CD4-positive, alpha-beta T cell treated with Interleukin-4 for 4 hours (primary cell): ENCODE measurements around the gene KAZN.
"Not testable (repeated sequence)": the region's sequence is repeated elsewhere in the genome, so short reads cannot be mapped to it uniquely, and the experiment has no call there.

Source experiments
- DNase-seq: peaks from one replicate; pipeline ENCODE4 v3.0.0-alpha.2; 2020

KAZN gene

GRCh38 chr1:14598498-14599182 is at the start of gene KAZN:
Gene KAZN, plus strand, starts transcription at chr1:14598685.
- no peak for DNase-seq

GRCh38 chr1:14549897-14550620 is 48.4 kb upstream of the KAZN start:
- no peak for DNase-seq

GRCh38 chr1:14551386-14551785 is 47.1 kb upstream of the KAZN start:
- DNase-seq, result no peak

- DNase-seq, result no peak
Measured at GRCh38 chr1:14552246-14552965, 46.1 kb upstream of the KAZN start.

- no peak for DNase-seq
Measured at GRCh38 chr1:14553711-14554110, 44.8 kb upstream of the KAZN start.

- no peak for DNase-seq
Measured at GRCh38 chr1:14555091-14555490, 43.4 kb upstream of the KAZN start.

GRCh38 chr1:14561014-14561693 is 37.3 kb upstream of the KAZN start:
- DNase-seq, result no peak

GRCh38 chr1:14565090-14565489 is 33.4 kb upstream of the KAZN start:
- no peak for DNase-seq

- DNase-seq, result no peak
Measured at GRCh38 chr1:14567056-14567455, 31.4 kb upstream of the KAZN start.

- no peak for DNase-seq
Measured at GRCh38 chr1:14567903-14568302, 30.6 kb upstream of the KAZN start.

- DNase-seq, result no peak
Measured at GRCh38 chr1:14568716-14569355, 29.6 kb upstream of the KAZN start.

GRCh38 chr1:14570514-14570913 is 28.0 kb upstream of the KAZN start:
- DNase-seq, result no peak

- DNase-seq, result no peak
Measured at GRCh38 chr1:14571810-14572767, 26.4 kb upstream of the KAZN start.

GRCh38 chr1:14572861-14573260 is 25.6 kb upstream of the KAZN start:
- no peak for DNase-seq

- DNase-seq, result no peak
Measured at GRCh38 chr1:14576155-14576554, 22.3 kb upstream of the KAZN start.

GRCh38 chr1:14577261-14577660 is 21.2 kb upstream of the KAZN start:
- no peak for DNase-seq

- DNase-seq, result no peak
Measured at GRCh38 chr1:14578156-14578555, 20.3 kb upstream of the KAZN start.

GRCh38 chr1:14580295-14580694 is 18.2 kb upstream of the KAZN start:
- not testable (repeated sequence) for DNase-seq

- DNase-seq, result no peak
Measured at GRCh38 chr1:14580986-14581385, 17.5 kb upstream of the KAZN start.

GRCh38 chr1:14583788-14584187 is 14.7 kb upstream of the KAZN start:
- no peak for DNase-seq

GRCh38 chr1:14585728-14586127 is 12.8 kb upstream of the KAZN start:
- no peak for DNase-seq
